Lower leg skin (tissue), 3 donors: ENCODE measurements around the gene PGAM2.

Experiments
- CTCF ChIP-seq, 3 donors: fragments of 450-650 bp; IDR thresholded peaks; one replicate each; pipeline ENCODE4 v1.5.1; 2016; ENCODE audit warnings: antibody characterized with exemption in 3 of 3, mild to moderate bottlenecking in 3 of 3, moderate library complexity in 2 of 3
- POLR2A ChIP-seq, 2 donors: fragments of 450-650 bp; IDR thresholded peaks; one replicate each; pipeline ENCODE4 v1.6.1; 2016 to 2017; ENCODE audit warnings: antibody characterized with exemption in 2 of 2, mild to moderate bottlenecking in 1 of 2, moderate library complexity in 1 of 2

- TF ChIP-seq CTCF (IDR thresholded peaks at IDR 0.05) (no peak), POLR2A (IDR thresholded peaks at IDR 0.05) (no peak)
Observed at GRCh38 chr7:44110719-44111635, 45.6 kb upstream of the PGAM2 start.
